ENCODE results near the gene SVIL. TPM values are rescaled to one million over a fixed set of nuclear protein-coding genes. Genes with fewer than 3 reads are reported as not detected.

SVIL gene
- total and polyA plus RNA-seq, 4 donors: 3.1 to 26.0 (median 9.4) TPM

DNA sequence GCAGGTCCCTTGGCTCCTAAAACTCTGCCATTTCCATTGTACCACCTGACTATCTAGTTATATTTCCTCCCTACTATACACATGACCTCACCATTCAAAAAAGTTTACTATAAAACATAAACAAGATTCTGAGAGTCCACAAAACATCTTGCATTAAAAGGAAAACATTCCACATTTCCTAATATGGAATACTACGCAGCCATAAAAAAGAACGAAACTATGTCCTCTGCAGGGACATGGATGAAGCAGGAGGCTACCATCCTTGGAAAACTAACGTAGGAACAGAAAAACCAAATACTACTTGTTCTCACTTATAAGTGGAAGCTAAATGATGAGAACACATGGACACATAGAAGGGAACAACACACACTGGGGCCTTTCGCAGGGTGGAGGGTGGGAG lies 48.3 kb downstream of the SVIL start:
- H3K9ac ChIP-seq (ENCODE audit: low read depth in 1 of 2, low read length in 2 of 2): no peak overlapping the region
- no peaks in the 10 kb centered on the region for H3K9me3 ChIP-seq (ENCODE audit: control insufficient read depth in 4 of 4, low read length in 3 of 4)

GRCh38 chr10:29585488-29585976 lies 49.2 kb downstream of the SVIL start:
- WGBS: 78% methylated on average over 18 of the region's 18 CpGs
- no peaks in the 10 kb centered on the region for H3K36me3 ChIP-seq (ENCODE audit: control insufficient read depth in 4 of 4, insufficient read depth in 3 of 4, low read depth in 1 of 4, low read length in 3 of 4)
- H3K4me1 ChIP-seq (ENCODE audit: control insufficient read depth in 4 of 4, insufficient read depth in 4 of 4, low read length in 3 of 4): peaks cover 0 to 8% (median 5%) of the 10 kb centered on the region in 4 donors
- H3K4me3 ChIP-seq (ENCODE audit: low read depth in 1 of 3, low read length in 3 of 3): no peak overlapping the region
- DNase-seq (ENCODE audit: low spot score): no peak
- H3K27ac ChIP-seq (ENCODE audit: low read depth in 1 of 2, low read length in 2 of 2): no peak overlapping the region
- no peaks in the 10 kb centered on the region for H3K27me3 ChIP-seq (ENCODE audit: control insufficient read depth in 4 of 4, insufficient read depth in 4 of 4, low read length in 3 of 4)
- H3K9me3 ChIP-seq (ENCODE audit: control insufficient read depth in 4 of 4, low read length in 3 of 4): no peaks in the 10 kb centered on the region
- H3K9ac ChIP-seq (ENCODE audit: low read depth in 1 of 2, low read length in 2 of 2): no peak overlapping the region
- no peak for TF ChIP-seq RAD21 (IDR thresholded peaks at IDR 0.05)
- no peak for TF ChIP-seq YY1 (IDR thresholded peaks at IDR 0.05)
- TF ChIP-seq, protein P1, sequence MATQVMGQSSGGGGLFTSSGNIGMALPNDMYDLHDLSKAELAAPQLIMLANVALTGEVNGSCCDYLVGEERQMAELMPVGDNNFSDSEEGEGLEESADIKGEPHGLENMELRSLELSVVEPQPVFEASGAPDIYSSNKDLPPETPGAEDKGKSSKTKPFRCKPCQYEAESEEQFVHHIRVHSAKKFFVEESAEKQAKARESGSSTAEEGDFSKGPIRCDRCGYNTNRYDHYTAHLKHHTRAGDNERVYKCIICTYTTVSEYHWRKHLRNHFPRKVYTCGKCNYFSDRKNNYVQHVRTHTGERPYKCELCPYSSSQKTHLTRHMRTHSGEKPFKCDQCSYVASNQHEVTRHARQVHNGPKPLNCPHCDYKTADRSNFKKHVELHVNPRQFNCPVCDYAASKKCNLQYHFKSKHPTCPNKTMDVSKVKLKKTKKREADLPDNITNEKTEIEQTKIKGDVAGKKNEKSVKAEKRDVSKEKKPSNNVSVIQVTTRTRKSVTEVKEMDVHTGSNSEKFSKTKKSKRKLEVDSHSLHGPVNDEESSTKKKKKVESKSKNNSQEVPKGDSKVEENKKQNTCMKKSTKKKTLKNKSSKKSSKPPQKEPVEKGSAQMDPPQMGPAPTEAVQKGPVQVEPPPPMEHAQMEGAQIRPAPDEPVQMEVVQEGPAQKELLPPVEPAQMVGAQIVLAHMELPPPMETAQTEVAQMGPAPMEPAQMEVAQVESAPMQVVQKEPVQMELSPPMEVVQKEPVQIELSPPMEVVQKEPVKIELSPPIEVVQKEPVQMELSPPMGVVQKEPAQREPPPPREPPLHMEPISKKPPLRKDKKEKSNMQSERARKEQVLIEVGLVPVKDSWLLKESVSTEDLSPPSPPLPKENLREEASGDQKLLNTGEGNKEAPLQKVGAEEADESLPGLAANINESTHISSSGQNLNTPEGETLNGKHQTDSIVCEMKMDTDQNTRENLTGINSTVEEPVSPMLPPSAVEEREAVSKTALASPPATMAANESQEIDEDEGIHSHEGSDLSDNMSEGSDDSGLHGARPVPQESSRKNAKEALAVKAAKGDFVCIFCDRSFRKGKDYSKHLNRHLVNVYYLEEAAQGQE (IDR thresholded peaks at IDR 0.05): no peak
- TF ChIP-seq, protein P2, sequence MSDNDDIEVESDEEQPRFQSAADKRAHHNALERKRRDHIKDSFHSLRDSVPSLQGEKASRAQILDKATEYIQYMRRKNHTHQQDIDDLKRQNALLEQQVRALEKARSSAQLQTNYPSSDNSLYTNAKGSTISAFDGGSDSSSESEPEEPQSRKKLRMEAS (IDR thresholded peaks at IDR 0.05): no peak
- no peak for TF ChIP-seq FOXA2 (IDR thresholded peaks at IDR 0.05)
- TF ChIP-seq FOXA1 (IDR thresholded peaks at IDR 0.05): no peak
- TF ChIP-seq GABPA (IDR thresholded peaks at IDR 0.05 in 1 of 2, conservative IDR thresholded peaks at IDR 0.05 in 1 of 2): no peak
- no peak for TF ChIP-seq ATF3 (IDR thresholded peaks at IDR 0.05)
- TF ChIP-seq TAF1 (conservative IDR thresholded peaks at IDR 0.05): no peak
- TF ChIP-seq SP1 (IDR thresholded peaks at IDR 0.05): no peak
- no peak for TF ChIP-seq ZBTB33 (IDR thresholded peaks at IDR 0.05)
- no peak for TF ChIP-seq JUND (IDR thresholded peaks at IDR 0.05)

More for the DNA sequence above, 48.3 kb downstream of the SVIL start:
- no peak for DNase-seq (ENCODE audit: low spot score)
- H3K4me3 ChIP-seq (ENCODE audit: low read depth in 1 of 3, low read length in 3 of 3): no peak overlapping the region
- WGBS: 98% methylated on average over 4 of the region's 4 CpGs
- H3K36me3 ChIP-seq (ENCODE audit: control insufficient read depth in 4 of 4, insufficient read depth in 3 of 4, low read depth in 1 of 4, low read length in 3 of 4): no peaks in the 10 kb centered on the region
- H3K27ac ChIP-seq (ENCODE audit: low read depth in 1 of 2, low read length in 2 of 2): no peak overlapping the region
- H3K4me1 ChIP-seq (ENCODE audit: control insufficient read depth in 4 of 4, insufficient read depth in 4 of 4, low read length in 3 of 4): peaks cover 0 to 9% (median 6%) of the 10 kb centered on the region in 4 donors
- H3K27me3 ChIP-seq (ENCODE audit: control insufficient read depth in 4 of 4, insufficient read depth in 4 of 4, low read length in 3 of 4): no peaks in the 10 kb centered on the region
- TF ChIP-seq CTCF (IDR thresholded peaks at IDR 0.05; ENCODE audit: low read depth, low read length, missing input control) (no peak), TAF1 (conservative IDR thresholded peaks at IDR 0.05) (no peak), ZBTB33 (IDR thresholded peaks at IDR 0.05) (no peak), RXRA (IDR thresholded peaks at IDR 0.05) (no peak), EGR1 (IDR thresholded peaks at IDR 0.05; ENCODE audit: low read depth in 2 of 2) (no peak), HNF4A (conservative IDR thresholded peaks at IDR 0.05) (no peak), GABPA (IDR thresholded peaks at IDR 0.05 in 1 of 2, conservative IDR thresholded peaks at IDR 0.05 in 1 of 2) (no peak), YY1 (IDR thresholded peaks at IDR 0.05) (no peak), RAD21 (IDR thresholded peaks at IDR 0.05) (no peak), NR2F2 (IDR thresholded peaks at IDR 0.05) (no peak)
- TF ChIP-seq, protein P2 (IDR thresholded peaks at IDR 0.05): no peak
